Gastroesophageal sphincter (tissue), 4 donors: ENCODE results near the gene PLXNA2. TPM values are rescaled to one million over a fixed set of nuclear protein-coding genes. Genes with fewer than 3 reads are reported as not detected.
A peak's percentile ranks its signal among the peaks of the same experiment; 100 is the strongest.

Experiments
- ATAC-seq: fragments of 150-250 bp; one replicate; pipeline ENCODE4 v1.9.1; 2016; ENCODE audit warnings: mild to moderate bottlenecking, moderate library complexity
- H3K27ac ChIP-seq, 4 donors: fragments of 200-600 bp; sonication (generic) in 3 of 4; 1 replicate in 3 of 4; 2 replicates in 1 of 4; pipeline ENCODE4 v1.5.1; 2016 to 2019
- H3K27me3 ChIP-seq: fragments of 200-600 bp; sonication (generic); one replicate; pipeline ENCODE4 v1.5.1; 2019
- H3K36me3 ChIP-seq, 2 donors: fragments of 200-600 bp; sonication (generic); one replicate each; pipeline ENCODE4 v1.5.1; 2019; ENCODE audit warnings: control low read depth in 1 of 2
- H3K4me1 ChIP-seq, 3 donors: fragments of 200-600 bp; sonication (generic); 1 replicate in 2 of 3; 2 replicates in 1 of 3; pipeline ENCODE4 v1.5.1; 2016 to 2019; ENCODE audit warnings: control low read depth in 2 of 3
- H3K4me3 ChIP-seq, 2 donors: fragments of 200-600 bp; sonication (generic); one replicate each; pipeline ENCODE4 v1.5.1; 2019; ENCODE audit warnings: mild to moderate bottlenecking in 1 of 2, moderate library complexity in 1 of 2
- H3K9me3 ChIP-seq, 3 donors: fragments of 200-600 bp; sonication (generic); one replicate each; pipeline ENCODE4 v1.5.1; 2017 to 2019; ENCODE audit warnings: control low read depth in 2 of 3
- EP300 ChIP-seq: sonication (generic); formaldehyde crosslinking; IDR thresholded peaks from one replicate; pipeline ENCODE4 v1.6.1; 2017; ENCODE audit warnings: antibody characterized with exemption, mild to moderate bottlenecking
- POLR2A ChIP-seq, 2 donors: fragments of 450-650 bp; IDR thresholded peaks; one replicate each; pipeline ENCODE4 v1.6.1; 2017; ENCODE audit warnings: antibody characterized with exemption in 2 of 2, mild to moderate bottlenecking in 2 of 2, moderate library complexity in 1 of 2
- POLR2AphosphoS5 ChIP-seq: sonication (generic); formaldehyde crosslinking; IDR thresholded peaks from one replicate; pipeline ENCODE4 v1.6.1; 2017; ENCODE audit warnings: antibody characterized with exemption
- WGBS, 2 donors: methylation state at CpG; one replicate each; pipeline ENCODE4 v1.1.5; 2018; ENCODE audit warnings: low coverage in 1 of 2; 5-methylcytosine and 5-hydroxymethylcytosine counted together
- total RNA-seq, 4 donors: library from RNA; depleted of rRNA; stranded (reverse); fragments of >200 nt; gene quantifications; one replicate each; pipeline ENCODE4 v1.1.0, GENCODE V29; 2016
- TF ChIP-seq, protein P1 (sequence below), 4 experiments: fragments of 200-600 bp in 2 of 4; fragments of 450-650 bp in 2 of 4; sonication (generic) in 1 of 4; IDR thresholded peaks; one replicate each; pipeline ENCODE4 v1.5.1; 2017 to 2019; ENCODE audit warnings: antibody characterized with exemption in 4 of 4, mild to moderate bottlenecking in 2 of 4, moderate library complexity in 2 of 4

Gene PLXNA2
- total RNA-seq, 4 donors from 2014 or later, result 12.5 to 38.3 (median 32.0) TPM

- peaks cover 0 to 9% of the 10 kb centered on the region in 2 donors for H3K36me3 ChIP-seq
- H3K4me1 ChIP-seq, result peaks cover 0 to 48% (median 3%) of the 10 kb centered on the region in 3 donors
- no peak for ATAC-seq
- H3K9me3 ChIP-seq, result no peaks in the 10 kb centered on the region
- H3K4me3 ChIP-seq, result no peak overlapping the region
- no peak overlapping the region for H3K27ac ChIP-seq
- no peak for TF ChIP-seq POLR2A (IDR thresholded peaks at IDR 0.05)
- no peak for TF ChIP-seq POLR2AphosphoS5
- no peak for TF ChIP-seq EP300
- TF ChIP-seq, protein P1, sequence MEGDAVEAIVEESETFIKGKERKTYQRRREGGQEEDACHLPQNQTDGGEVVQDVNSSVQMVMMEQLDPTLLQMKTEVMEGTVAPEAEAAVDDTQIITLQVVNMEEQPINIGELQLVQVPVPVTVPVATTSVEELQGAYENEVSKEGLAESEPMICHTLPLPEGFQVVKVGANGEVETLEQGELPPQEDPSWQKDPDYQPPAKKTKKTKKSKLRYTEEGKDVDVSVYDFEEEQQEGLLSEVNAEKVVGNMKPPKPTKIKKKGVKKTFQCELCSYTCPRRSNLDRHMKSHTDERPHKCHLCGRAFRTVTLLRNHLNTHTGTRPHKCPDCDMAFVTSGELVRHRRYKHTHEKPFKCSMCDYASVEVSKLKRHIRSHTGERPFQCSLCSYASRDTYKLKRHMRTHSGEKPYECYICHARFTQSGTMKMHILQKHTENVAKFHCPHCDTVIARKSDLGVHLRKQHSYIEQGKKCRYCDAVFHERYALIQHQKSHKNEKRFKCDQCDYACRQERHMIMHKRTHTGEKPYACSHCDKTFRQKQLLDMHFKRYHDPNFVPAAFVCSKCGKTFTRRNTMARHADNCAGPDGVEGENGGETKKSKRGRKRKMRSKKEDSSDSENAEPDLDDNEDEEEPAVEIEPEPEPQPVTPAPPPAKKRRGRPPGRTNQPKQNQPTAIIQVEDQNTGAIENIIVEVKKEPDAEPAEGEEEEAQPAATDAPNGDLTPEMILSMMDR (IDR thresholded peaks at IDR 0.05), result no peak
- no peaks in the 10 kb centered on the region for H3K27me3 ChIP-seq
- 83 to 89% methylated on average over 5 to 7 of the region's 7 CpGs for WGBS, 2 donors
These were observed 138.0 kb downstream of the PLXNA2 start for GRCh38 chr1:208106218-208106617.

DNA sequence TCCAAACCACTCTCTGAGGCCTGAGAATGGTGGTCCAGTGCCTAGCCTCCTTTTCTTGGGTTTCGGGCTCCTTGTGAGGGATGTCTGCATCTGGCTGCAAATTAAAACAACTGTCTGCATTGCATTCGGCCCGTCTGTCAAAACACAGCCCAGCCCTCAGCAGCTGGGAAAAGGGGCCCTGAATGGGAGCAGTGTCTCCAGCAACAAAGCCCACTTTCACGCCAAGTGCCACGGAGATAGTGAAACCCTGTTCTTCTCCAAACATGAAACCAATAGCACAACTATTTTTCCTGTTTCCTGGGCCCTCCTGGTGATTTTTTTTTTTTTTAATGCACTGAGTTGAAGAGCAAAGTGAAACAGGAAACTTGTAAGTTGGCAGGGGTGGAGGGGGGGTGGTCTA, 138.4 kb downstream of the PLXNA2 start:
- Histone ChIP-seq H3K4me3 (no peak overlapping the region), H3K27ac (no peak overlapping the region), H3K4me1 (peaks cover 0 to 52% (median 7%) of the 10 kb centered on the region in 3 donors), H3K27me3 (no peaks in the 10 kb centered on the region), H3K9me3 (no peaks in the 10 kb centered on the region), H3K36me3 (peaks cover 0 to 9% of the 10 kb centered on the region in 2 donors)
- no peak for TF ChIP-seq EP300
- 60% methylated on average over 4 of the region's 5 CpGs; no CpG with 5 or more reads in 1 of the 2 donors for WGBS, 2 donors
- no peak for ATAC-seq

DNA sequence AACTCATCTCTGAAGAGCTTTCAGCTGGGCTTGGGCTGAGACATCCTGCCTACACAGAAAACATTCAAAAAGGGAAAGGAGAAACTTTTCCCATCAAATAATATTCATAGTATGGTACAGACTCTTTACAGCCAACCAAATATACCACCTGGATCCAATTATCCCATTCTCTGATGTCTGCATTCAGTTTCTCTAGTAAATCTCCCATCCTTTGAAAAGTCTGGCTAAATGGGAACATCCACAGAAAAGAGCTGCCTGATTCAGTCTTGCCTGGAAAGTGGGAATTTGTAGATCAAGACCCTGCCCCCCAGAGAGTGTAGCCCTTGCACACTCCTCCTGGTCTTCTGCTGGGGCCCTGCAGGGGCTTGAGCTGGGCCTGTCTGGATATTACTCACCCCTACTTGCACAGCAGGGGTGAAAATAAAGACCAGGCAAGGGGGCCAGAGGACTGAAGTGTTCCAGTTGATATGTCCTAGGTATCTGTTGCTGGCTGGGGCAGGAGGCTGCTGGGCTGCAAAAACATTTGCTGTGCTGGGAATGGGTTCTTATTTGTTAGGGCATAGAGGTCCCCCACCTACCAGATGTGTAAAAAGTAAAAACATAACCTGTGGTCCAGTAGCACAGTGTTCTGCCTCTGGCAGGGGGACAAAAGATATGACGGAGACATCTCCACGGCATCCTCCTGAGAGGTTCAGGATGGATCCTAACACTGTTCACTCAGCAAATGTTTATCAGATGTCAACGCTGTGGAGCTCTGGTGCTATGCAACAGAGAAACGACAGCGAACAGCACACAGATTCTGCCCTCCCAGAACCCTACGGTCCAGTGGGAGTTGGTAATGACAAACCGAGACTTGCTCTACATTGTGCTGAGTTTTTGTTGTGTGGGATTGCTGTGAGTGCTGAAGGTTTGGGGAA, 140.3 kb downstream of the PLXNA2 start:
- no peak for ATAC-seq
- Histone ChIP-seq H3K4me1 (peaks cover 0 to 57% (median 7%) of the 10 kb centered on the region in 3 donors), H3K4me3 (no peak overlapping the region), H3K36me3 (peaks cover 0 to 9% of the 10 kb centered on the region in 2 donors), H3K9me3 (no peaks in the 10 kb centered on the region), H3K27me3 (no peaks in the 10 kb centered on the region), H3K27ac (no peak overlapping the region)
- TF ChIP-seq EP300 (no peak), POLR2A (IDR thresholded peaks at IDR 0.05) (no peak), POLR2AphosphoS5 (no peak)
- TF ChIP-seq, protein P1 (IDR thresholded peaks at IDR 0.05), result no peak
- WGBS, 2 donors, result 56 to 60% methylated on average over 1 to 6 of the region's 7 CpGs

DNA sequence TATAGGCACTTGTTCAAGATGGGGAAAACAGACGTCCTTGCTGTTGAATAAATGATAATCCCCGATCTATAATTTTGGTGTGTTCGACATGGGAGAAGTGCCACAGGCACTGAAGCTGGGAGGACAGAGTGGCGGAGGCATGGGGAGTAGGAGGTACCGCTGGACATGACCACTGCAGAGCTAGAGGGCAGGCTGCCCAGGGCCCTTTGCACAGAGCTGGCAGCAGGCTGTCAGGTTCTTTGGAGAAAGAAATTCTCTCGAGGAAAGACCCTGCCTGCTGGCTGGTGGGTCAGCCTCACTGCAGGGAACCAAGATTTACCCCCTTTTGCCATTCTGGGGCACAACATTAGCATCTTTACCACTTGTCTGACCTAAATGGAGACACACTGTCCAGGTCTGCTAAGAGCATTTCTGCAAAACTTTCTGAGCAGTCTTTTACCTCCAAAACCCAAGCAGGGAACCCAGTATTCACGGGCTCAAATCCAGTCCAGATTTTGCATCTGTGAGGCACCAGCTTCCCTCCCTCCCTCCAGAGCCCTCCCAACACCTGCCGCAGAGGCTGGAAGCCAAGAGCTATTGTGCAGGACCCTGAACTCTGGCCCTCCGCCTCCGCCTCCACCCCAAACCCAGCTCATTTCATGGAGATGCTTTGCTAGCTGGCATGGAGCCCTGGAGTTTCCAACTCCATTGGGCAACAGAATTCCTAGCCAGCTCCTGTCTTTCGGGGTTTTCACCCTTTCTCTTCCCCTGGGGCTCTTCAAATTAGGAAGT, 142.3 kb downstream of the PLXNA2 start:
- Histone ChIP-seq H3K36me3 (peaks cover 0 to 29% of the 10 kb centered on the region in 2 donors), H3K9me3 (no peaks in the 10 kb centered on the region), H3K27me3 (no peaks in the 10 kb centered on the region), H3K4me1 (peaks cover 0 to 40% (median 7%) of the 10 kb centered on the region in 3 donors), H3K4me3 (no peak overlapping the region), H3K27ac (no peak overlapping the region)
- TF ChIP-seq EP300 (no peak), POLR2A (IDR thresholded peaks at IDR 0.05) (no peak)
- peak; percentile 61 for ATAC-seq
- 35 to 48% methylated on average over 4 to 9 of the region's 11 CpGs for WGBS, 2 donors

DNA sequence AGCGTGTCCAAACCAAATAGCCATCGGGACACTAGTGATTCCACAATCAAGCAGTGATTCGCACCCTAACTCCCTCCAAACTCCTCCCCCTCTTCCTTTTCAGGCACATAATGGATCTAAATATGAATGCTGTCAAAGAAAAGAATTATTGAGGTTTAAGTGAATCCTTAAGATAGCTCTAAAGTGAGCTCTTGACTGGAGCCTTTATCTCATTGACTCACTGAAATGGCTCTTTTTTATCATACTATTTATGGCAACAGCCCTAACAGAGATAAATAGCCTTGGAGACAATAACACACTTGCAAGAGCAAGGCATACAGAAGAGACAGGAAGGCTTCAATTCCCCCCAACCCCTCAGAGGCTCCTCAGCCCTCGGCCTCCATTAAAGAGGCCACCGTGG, 143.3 kb downstream of the PLXNA2 start:
- Histone ChIP-seq H3K36me3 (peaks cover 0 to 38% of the 10 kb centered on the region in 2 donors), H3K4me1 (peaks cover 0 to 31% (median 7%) of the 10 kb centered on the region in 3 donors), H3K27ac (no peak overlapping the region), H3K9me3 (no peaks in the 10 kb centered on the region), H3K27me3 (no peaks in the 10 kb centered on the region), H3K4me3 (no peak overlapping the region)
- TF ChIP-seq, protein P1 (IDR thresholded peaks at IDR 0.05), result no peak
- no peak for ATAC-seq
- 37 to 83% methylated on average over 1 to 5 of the region's 5 CpGs for WGBS, 2 donors
